GM12872 (cell line): ENCODE results near the gene AGFG1.

Experiments
- CTCF ChIP-seq: IDR thresholded peaks from 3 replicates; pipeline ENCODE4 v1.5.1; 2011; ENCODE audit warnings: low read depth, mild to moderate bottlenecking, low read length, moderate library complexity; ENCODE audit not compliant: insufficient read depth

AGFG1 gene

GRCh38 chr2:227524665-227525064, 52.7 kb downstream of the AGFG1 start:
- no peak for TF ChIP-seq CTCF

GRCh38 chr2:227527351-227527750, 55.4 kb downstream of the AGFG1 start:
- TF ChIP-seq CTCF = no peak

- TF ChIP-seq CTCF = no peak
These were observed 56.8 kb downstream of the AGFG1 start for GRCh38 chr2:227528803-227529202.

GRCh38 chr2:227529871-227530270, 57.9 kb downstream of the AGFG1 start:
- TF ChIP-seq CTCF = no peak

- no peak for TF ChIP-seq CTCF
These were observed 62.8 kb downstream of the AGFG1 start for GRCh38 chr2:227534714-227535113.

- no peak for TF ChIP-seq CTCF
These were observed 64.5 kb downstream of the AGFG1 start for GRCh38 chr2:227536445-227536844.

- TF ChIP-seq CTCF = no peak
These were observed 67.6 kb downstream of the AGFG1 start for GRCh38 chr2:227539465-227539956.

GRCh38 chr2:227545990-227546389, 74.0 kb downstream of the AGFG1 start:
- TF ChIP-seq CTCF = peak; percentile 55
